ENCODE data around the gene TMEM125.

The TMEM125 gene

DNA sequence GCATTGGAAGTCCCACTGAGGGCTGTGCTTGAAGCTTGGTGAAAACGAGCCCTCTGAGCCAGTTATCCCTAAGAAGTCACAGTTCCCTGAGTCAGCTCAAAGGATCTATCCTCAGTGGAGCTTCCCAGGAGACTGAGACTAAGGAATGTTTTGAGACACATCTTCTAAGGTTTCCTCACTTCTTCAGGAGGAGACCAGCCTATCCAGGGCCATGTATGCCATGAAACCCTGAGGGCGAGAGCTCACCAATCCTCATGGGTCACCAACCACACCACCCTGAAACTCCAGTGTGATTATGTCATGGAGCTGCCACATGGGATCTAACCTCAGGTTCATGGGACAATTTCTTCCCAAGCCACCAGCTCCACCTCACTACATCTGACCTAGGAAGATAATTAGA is 23.4 kb downstream of the TMEM125 start:
- no peak for DNase-seq (ENCODE audit: low spot score)

DNA sequence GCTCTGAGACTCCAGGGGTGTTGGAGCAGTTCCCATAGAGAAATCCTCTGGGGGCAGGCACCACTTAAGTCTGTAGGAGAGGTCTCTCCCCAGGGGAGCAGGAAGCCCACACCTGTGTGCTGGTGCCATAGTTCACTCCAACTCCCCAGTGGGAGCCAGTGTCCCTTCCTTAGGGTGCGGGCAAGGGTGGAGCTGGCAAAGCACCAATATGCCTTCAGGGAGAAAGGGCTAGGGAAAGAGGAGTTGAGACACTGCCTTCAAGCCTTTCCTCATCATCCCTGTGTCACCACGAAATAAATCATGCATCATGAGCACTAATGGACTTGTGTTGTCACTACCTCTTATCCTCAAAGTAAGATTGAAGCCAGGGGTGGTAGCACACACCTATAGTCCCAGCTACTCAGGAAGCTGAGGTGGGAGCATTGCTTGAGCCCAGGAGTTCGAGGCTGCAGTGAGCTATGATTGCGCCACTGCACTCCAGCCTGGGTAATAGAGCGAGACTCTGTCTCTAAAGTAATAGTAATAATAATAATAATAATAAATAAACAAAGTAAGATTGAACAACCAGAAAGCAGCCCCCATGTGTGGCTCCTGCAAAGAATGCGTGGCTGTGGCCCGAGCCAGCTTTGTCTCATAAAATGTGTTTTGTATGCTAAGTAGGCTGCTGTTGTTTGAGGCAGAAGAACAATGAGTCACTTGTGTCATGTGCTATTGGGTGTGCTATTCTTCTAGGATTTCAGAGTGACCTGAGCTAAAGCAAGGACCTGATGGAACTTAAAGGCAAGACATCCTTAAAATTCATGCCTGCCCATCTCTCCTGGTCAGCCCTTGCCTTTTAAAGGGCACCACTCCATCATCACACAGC is 24.3 kb downstream of the TMEM125 start:
- DNase-seq (ENCODE audit: low spot score), result no peak

- DNase-seq (ENCODE audit: low spot score), result no peak
Measured at GRCh38 chr1:43294761-43295160, 25.0 kb downstream of the TMEM125 start.

DNA sequence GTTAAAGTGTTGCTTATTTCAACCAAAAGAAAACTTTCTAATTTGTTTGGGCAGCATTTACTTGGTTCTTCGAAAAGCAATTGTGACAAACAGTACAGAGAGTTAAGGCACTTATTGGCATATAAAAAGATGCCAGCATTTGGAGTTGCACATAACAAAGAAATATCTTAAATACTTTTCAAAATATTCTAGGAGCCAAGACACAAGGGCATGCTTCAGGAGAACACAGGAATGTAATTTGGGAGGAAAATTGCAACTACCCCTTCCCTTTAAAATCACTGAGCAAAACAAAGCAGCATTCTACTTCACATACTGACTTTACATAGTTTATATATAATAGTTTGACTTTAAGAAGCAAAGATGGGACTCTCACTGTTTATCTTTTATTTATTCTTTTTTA is 26.4 kb downstream of the TMEM125 start:
- DNase-seq (ENCODE audit: low spot score), result no peak

- no peak for DNase-seq (ENCODE audit: low spot score)
Measured at GRCh38 chr1:43298055-43298454, 28.3 kb downstream of the TMEM125 start.

DNA sequence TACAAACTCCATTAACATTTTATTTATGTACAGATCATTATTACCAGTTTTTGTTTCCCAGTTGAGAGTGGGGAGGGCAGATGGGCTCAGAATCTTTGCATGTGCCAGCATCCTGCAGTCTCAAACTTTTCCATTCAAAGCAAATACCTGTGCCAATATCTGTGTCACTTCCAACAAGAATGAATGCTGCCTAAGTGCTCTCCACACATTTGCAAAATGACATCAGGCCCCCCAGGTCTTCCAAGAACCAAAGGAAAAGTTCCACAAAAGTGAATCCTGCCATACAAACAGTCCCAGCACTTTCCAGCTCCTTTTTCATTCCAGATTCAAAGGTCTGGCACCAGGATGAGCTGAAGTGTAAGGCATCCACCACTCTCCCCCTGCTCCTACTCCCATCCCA is 29.3 kb downstream of the TMEM125 start:
- DNase-seq (ENCODE audit: low spot score), result no peak

GRCh38 chr1:43300378-43301094 is 30.8 kb downstream of the TMEM125 start, which contains the start of gene TIE1:
TIE1 (plus strand) TSS chr1:43300982; CDS start chr1:43301072, 90 bp downstream.
- no peak for DNase-seq (ENCODE audit: low spot score)

GRCh38 chr1:43302201-43302600 is 32.4 kb downstream of the TMEM125 start:
- no peak for DNase-seq (ENCODE audit: low spot score)

- DNase-seq (ENCODE audit: low spot score), result no peak
Measured at GRCh38 chr1:43302721-43303470, 33.1 kb downstream of the TMEM125 start.

DNA sequence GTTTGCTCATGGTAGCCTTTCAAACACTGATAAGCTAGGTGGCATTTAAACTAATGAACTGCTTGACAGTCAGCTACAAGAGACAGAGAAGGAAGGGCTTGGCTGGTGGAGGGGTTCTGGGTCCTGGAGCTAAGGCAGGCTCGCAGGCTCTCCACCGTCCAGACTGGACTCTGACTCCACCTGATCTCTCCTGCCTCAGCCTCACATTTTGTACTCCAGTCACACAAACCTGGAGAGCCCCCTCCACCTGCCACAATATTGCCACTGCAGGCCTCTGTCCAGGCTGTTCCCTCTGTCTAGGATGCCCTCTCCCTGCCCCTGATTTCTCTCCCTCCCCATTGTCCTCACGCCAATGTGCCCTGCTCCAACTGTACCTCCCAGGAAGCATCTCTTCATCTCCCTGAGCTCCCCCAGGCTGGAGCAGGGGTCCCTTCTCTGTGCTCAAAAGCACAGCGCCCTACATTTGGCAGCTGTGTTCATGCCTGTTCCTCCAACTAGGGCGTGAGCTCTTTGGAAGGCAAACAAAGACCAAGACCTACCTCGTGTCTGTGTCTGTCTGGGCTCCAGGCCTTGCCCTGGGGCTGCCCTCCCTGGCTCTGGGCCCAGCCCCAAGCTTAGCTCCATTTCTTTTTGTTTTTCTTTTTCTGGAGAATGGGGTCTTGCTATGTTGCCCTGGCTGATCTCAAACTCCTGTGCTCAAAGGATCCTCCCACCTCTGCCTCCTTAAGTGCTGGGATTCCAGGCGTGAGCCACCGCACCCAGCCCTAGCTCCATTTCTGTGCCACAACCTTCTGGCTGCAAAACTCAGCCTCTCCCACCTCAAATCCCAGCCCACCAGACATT is 33.9 kb downstream of the TMEM125 start:
- no peak for DNase-seq (ENCODE audit: low spot score)

DNA sequence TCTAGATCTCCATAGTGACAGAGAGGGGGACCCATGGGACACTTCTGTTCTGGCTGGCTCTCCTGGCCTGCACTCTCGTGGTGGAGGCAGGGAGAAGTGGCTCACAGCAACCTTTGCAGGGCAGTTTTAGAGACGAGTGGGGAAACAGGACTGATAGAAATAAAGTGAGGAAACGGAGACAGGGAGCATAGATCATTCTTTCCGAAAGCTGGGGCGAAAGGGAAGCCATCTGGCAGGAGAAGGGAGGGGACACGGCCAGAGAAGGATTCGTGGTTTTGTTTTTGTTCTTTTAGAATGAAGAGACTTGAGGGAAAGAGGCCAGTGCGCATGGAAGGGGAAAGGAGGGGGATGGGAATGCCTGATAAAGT is 34.5 kb downstream of the TMEM125 start:
- DNase-seq (ENCODE audit: low spot score), result no peak

- DNase-seq (ENCODE audit: low spot score), result no peak
Measured at GRCh38 chr1:43304771-43305300, 35.1 kb downstream of the TMEM125 start.

DNA sequence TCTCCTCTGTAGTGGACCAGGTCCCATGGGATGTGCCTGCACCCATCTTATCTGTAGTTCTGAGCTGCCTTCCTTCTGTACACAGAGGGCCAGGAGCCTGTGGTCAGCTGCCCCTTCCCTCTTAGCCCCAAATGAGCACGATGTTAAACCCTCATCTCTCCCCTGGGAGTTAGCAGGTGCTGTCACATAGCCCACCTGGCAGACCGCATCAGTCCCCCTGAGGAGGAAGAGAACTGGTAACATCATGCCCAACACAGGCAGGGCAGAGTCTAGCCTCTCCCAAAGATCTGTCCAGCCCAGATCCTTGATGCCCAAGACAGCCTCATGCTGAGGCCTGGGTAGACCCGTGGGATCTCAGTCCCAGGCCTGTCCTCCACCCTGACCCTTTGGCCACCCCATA is 35.7 kb downstream of the TMEM125 start:
- no peak for DNase-seq (ENCODE audit: low spot score)

GRCh38 chr1:43305926-43306687 is 36.3 kb downstream of the TMEM125 start:
- no peak for DNase-seq (ENCODE audit: low spot score)

- DNase-seq (ENCODE audit: low spot score), result no peak
Measured at GRCh38 chr1:43306688-43307457, 37.1 kb downstream of the TMEM125 start.

DNA sequence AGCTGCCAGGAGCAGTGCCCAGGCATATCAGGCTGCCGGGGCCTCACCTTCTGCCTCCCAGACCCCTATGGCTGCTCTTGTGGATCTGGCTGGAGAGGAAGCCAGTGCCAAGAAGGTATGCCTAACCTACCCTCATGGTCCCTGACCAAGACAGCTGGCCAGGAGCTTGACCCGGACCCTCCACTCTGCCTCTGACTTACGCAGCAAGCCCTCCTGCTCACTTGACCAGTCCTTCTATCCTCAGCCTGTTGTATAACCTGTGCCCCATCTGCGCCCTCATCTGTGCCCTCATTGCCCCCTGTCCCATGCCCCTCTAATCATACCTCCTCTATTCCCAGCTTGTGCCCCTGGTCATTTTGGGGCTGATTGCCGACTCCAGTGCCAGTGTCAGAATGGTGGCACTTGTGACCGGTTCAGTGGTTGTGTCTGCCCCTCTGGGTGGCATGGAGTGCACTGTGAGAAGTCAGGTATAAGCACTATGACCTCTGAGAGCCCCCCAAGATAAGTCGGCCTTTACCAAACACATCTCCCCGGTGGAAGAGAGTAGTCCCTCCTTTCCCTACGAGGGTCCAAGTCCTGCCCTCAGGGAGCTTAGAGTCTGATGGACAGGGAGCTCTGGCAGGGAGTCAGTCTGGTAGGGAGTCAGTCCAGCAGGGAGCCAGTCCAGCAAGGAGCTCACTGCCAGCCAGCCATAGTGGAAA is 37.8 kb downstream of the TMEM125 start:
- DNase-seq (ENCODE audit: low spot score), result no peak

GRCh38 chr1:43308635-43309404 is 39.0 kb downstream of the TMEM125 start:
- no peak for DNase-seq (ENCODE audit: low spot score)

DNA sequence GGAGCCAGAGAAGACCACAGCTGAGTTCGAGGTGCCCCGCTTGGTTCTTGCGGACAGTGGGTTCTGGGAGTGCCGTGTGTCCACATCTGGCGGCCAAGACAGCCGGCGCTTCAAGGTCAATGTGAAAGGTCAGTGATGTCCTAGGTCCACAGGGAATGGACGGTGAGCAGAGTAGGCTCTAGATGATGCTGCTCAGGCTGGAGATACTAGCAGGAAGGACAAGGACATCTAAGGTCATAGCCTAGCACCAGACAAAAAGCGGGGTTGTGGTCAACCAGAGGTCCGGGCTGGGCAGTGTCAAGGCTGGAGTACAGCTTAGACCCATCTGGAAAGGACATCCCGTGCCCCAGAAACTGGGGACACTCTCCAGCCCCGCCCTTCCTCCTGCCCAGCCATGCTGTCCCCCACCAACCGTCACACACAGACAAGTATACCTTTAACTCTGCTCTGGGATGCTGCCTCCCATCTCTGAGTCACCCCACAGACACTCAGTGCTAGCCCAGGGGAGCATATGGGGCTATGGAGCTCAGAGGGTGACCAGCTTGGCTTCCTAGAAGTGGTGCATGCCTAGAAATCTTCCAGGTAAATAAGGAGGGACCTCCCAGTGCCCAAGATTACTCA is 39.7 kb downstream of the TMEM125 start:
- DNase-seq (ENCODE audit: low spot score), result no peak
